Ishikawa (cell line): ENCODE data around the gene FFAR3.

ENCODE experiments used
- CEBPB ChIP-seq: IDR thresholded peaks from 2 replicates; pipeline ENCODE4 v1.6.1; 2012
- CREB1 ChIP-seq: IDR thresholded peaks from 2 replicates; pipeline ENCODE4 v1.6.1; 2012; ENCODE audit warnings: low read depth
- EGR1 ChIP-seq: IDR thresholded peaks from 2 replicates; pipeline ENCODE4 v1.6.1; 2012
- EP300 ChIP-seq: IDR thresholded peaks from 2 replicates; pipeline ENCODE4 v1.6.1; 2012; ENCODE audit warnings: borderline replicate concordance
- FOXM1 ChIP-seq: IDR thresholded peaks from 2 replicates; pipeline ENCODE4 v1.6.1; 2012; ENCODE audit warnings: low read depth, borderline replicate concordance
- MAX ChIP-seq: IDR thresholded peaks from 2 replicates; pipeline ENCODE4 v1.6.1; 2012
- NFIC ChIP-seq: IDR thresholded peaks from 2 replicates; pipeline ENCODE4 v1.6.1; 2012
- RAD21 ChIP-seq: IDR thresholded peaks from 2 replicates; pipeline ENCODE4 v1.6.1; 2012; ENCODE audit warnings: low read depth
- REST ChIP-seq: IDR thresholded peaks from 2 replicates; pipeline ENCODE4 v1.6.1; 2012; ENCODE audit warnings: low read depth, mild to moderate bottlenecking
- TAF1 ChIP-seq: IDR thresholded peaks from 2 replicates; pipeline ENCODE4 v1.6.1; 2012; ENCODE audit warnings: low read depth, mild to moderate bottlenecking
- TCF12 ChIP-seq: IDR thresholded peaks from 2 replicates; pipeline ENCODE4 v1.6.1; 2012; ENCODE audit warnings: low read depth
- TEAD4 ChIP-seq: IDR thresholded peaks from 2 replicates; pipeline ENCODE4 v1.6.1; 2012
- USF1 ChIP-seq: IDR thresholded peaks from 2 replicates; pipeline ENCODE4 v1.6.1; 2012
- YY1 ChIP-seq: IDR thresholded peaks from 2 replicates; pipeline ENCODE4 v1.6.1; 2012; ENCODE audit warnings: low read depth
- ZBTB7A ChIP-seq: IDR thresholded peaks from 2 replicates; pipeline ENCODE4 v1.6.1; 2012; ENCODE audit warnings: low read depth

Gene FFAR3

GRCh38 chr19:35321291-35321690 lies 37.0 kb upstream of the FFAR3 start:
- TF ChIP-seq CEBPB (no peak), EP300 (no peak), ZBTB7A (no peak), NFIC (no peak), TCF12 (no peak), YY1 (no peak), REST (no peak), TEAD4 (no peak), EGR1 (no peak), MAX (no peak), USF1 (no peak), TAF1 (no peak), FOXM1 (no peak)

DNA sequence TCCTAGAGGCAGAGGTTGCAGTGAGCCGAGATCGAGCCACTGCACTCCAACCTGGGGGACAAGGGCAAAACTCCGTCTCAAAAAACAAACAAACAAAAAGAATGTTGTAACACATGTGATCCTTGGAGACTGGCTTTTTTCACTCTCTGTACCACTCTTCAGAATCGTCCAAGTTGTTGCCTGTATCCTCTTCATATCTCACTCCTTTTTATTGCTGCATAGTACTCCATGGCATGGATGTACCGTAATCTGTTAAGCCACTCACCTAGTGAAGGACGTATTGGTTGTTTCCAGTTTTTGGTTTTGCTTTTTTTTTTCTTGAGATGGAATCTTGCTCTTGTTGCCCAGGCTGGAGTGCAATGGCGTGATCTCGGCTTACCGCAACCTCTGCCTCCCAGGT lies 36.2 kb upstream of the FFAR3 start:
- no peak for TF ChIP-seq REST

DNA sequence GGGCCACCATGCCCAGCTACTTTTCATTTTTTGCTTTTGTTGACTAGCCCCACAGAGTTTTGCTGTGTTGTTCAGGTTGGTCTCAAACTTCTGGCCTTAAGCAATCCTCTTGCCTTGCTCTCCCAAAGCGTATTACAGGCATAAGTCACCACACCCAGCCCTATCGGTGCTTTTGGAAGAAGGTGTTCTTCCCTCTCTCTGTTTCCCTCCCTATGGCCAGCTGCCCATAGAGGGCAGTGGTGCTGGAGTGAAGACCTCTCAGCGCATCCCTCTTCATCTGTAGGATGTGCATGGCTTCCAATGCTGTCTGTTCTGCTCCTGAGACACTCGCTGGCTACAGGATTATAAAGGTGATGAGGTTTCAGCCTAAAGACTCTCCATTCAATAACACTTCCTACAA lies 30.6 kb upstream of the FFAR3 start:
- no peak for TF ChIP-seq EP300
- no peak for TF ChIP-seq USF1
- no peak for TF ChIP-seq REST
- no peak for TF ChIP-seq TCF12
- TF ChIP-seq NFIC: no peak
- TF ChIP-seq CREB1: no peak

- TF ChIP-seq ZBTB7A (no peak), TCF12 (no peak), CREB1 (no peak), TEAD4 (no peak), TAF1 (no peak), RAD21 (no peak), YY1 (no peak), MAX (no peak), NFIC (no peak), USF1 (no peak), REST (no peak), EGR1 (no peak), CEBPB (no peak), EP300 (no peak), FOXM1 (no peak)
Measured at GRCh38 chr19:35328851-35329285, 29.4 kb upstream of the FFAR3 start, which contains the start of gene CD22. CD22 (plus strand) TSS chr19:35329187; CDS start chr19:35332041, 2,854 bp downstream.
